ENCODE data around the gene KRTAP20-2. TPM values are rescaled to one million over a fixed set of nuclear protein-coding genes. Genes with fewer than 3 reads are reported as not detected.

KRTAP20-2 gene
- total and polyA plus RNA-seq, 2 donors (not counting 1 experiment from before 2014, with no cell fraction given): not detected

DNA sequence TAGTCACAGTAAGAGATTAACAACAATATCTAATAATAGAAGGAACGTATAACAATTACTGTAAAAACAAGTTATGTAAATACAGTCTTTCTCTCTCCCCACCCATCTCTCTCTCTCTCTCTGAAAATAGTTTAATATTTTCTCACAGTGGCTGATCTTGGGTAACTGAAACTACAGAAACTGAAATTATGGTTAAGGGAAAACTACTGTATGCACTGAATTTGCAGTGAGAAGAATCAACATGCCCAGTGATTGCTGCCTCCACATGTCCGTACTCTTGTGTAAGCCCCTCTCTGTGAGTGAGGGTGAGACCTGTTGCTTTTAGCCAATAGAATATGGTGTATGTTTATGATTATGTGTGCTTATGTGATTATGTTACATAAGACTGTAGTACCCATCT is 22.9 kb upstream of the KRTAP20-2 start:
- Histone ChIP-seq H3K9me3 (ENCODE audit: control extremely low read depth in 1 of 3, control insufficient read depth in 2 of 3, insufficient read depth in 1 of 3, low read length in 2 of 3) (peaks cover 0 to 3% (median 0%) of the 10 kb centered on the region in 3 donors), H3K79me2 (ENCODE audit: control insufficient read depth, insufficient read depth, low read length) (no peaks in the 10 kb centered on the region), H3K36me3 (replicated peaks in 1 of 2; ENCODE audit: control extremely low read depth in 1 of 2, control insufficient read depth in 1 of 2, extremely low read depth in 1 of 2, insufficient read depth in 2 of 2, low read length in 1 of 2) (no peaks in the 10 kb centered on the region), H3K27ac (ENCODE audit: low read length in 2 of 2) (no peak overlapping the region), H2AFZ (ENCODE audit: insufficient read depth, low read depth, low read length, poor library complexity, severe bottlenecking) (no peak overlapping the region), H3K9ac (ENCODE audit: low read length) (no peak overlapping the region), H4K20me1 (ENCODE audit: control insufficient read depth, insufficient read depth, low read length, poor library complexity, severe bottlenecking) (no peaks in the 10 kb centered on the region), H3K4me2 (replicated peaks; ENCODE audit: low read depth, low read length, poor library complexity, severe bottlenecking) (no peak overlapping the region), H3K4me1 (ENCODE audit: control insufficient read depth in 2 of 2, insufficient read depth in 2 of 2, low read length in 2 of 2) (no peaks in the 10 kb centered on the region), H3K4me3 (ENCODE audit: control extremely low read depth in 1 of 5, extremely low read depth in 1 of 5, insufficient read depth in 1 of 5, low read depth in 2 of 5, low read length in 4 of 5) (no peak overlapping the region), H3K27me3 (replicated peaks in 1 of 4; ENCODE audit: control extremely low read depth in 1 of 4, control insufficient read depth in 3 of 4, insufficient read depth in 4 of 4, low read length in 3 of 4) (no peaks in the 10 kb centered on the region)
- no peak for DNase-seq
- 88% methylated on average over 1 of the region's 2 CpGs for WGBS (ENCODE audit: insufficient coverage)
- Mint-ChIP-seq H3K4me3 (no peak overlapping the region), H3K9me3 (ENCODE audit: insufficient read depth) (peaks cover 9% of the 10 kb centered on the region), H3K4me1 (no peaks in the 10 kb centered on the region), H3K27ac (no peak overlapping the region), H3K27me3 (no peaks in the 10 kb centered on the region)
- intact Hi-C loops (cut with micrococcal nuclease): no loop called here
- TF ChIP-seq, protein P1, sequence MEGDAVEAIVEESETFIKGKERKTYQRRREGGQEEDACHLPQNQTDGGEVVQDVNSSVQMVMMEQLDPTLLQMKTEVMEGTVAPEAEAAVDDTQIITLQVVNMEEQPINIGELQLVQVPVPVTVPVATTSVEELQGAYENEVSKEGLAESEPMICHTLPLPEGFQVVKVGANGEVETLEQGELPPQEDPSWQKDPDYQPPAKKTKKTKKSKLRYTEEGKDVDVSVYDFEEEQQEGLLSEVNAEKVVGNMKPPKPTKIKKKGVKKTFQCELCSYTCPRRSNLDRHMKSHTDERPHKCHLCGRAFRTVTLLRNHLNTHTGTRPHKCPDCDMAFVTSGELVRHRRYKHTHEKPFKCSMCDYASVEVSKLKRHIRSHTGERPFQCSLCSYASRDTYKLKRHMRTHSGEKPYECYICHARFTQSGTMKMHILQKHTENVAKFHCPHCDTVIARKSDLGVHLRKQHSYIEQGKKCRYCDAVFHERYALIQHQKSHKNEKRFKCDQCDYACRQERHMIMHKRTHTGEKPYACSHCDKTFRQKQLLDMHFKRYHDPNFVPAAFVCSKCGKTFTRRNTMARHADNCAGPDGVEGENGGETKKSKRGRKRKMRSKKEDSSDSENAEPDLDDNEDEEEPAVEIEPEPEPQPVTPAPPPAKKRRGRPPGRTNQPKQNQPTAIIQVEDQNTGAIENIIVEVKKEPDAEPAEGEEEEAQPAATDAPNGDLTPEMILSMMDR (IDR thresholded peaks at IDR 0.05): no peak
- TF ChIP-seq EZH2 (IDR thresholded peaks at IDR 0.05; ENCODE audit: borderline replicate concordance, insufficient read depth, low read depth, low read length, poor library complexity, severe bottlenecking): no peak
- ChIA-PET CTCF (no interaction called here), POLR2A (no interaction called here)
- ATAC-seq (ENCODE audit: low read depth): no peak

- H3K79me2 ChIP-seq (ENCODE audit: control insufficient read depth, insufficient read depth, low read length): no peaks in the 10 kb centered on the region
- 75% methylated on average over 2 of the region's 2 CpGs for WGBS (ENCODE audit: insufficient coverage)
- H3K9ac ChIP-seq (ENCODE audit: low read length): no peak within 1 kb of the TSS
- no peaks in the 10 kb centered on the region for H3K4me1 ChIP-seq (ENCODE audit: control insufficient read depth in 2 of 2, insufficient read depth in 2 of 2, low read length in 2 of 2)
- no peak within 1 kb of the TSS for H3K4me2 ChIP-seq (replicated peaks; ENCODE audit: low read depth, low read length, poor library complexity, severe bottlenecking)
- H4K20me1 ChIP-seq (ENCODE audit: control insufficient read depth, insufficient read depth, low read length, poor library complexity, severe bottlenecking): no peaks in the 10 kb centered on the region
- no peaks in the 10 kb centered on the region for H3K36me3 ChIP-seq (replicated peaks in 1 of 2; ENCODE audit: control extremely low read depth in 1 of 2, control insufficient read depth in 1 of 2, extremely low read depth in 1 of 2, insufficient read depth in 2 of 2, low read length in 1 of 2)
- TF ChIP-seq, protein P1 (IDR thresholded peaks at IDR 0.05): no peak
- no peak for TF ChIP-seq EZH2 (IDR thresholded peaks at IDR 0.05; ENCODE audit: borderline replicate concordance, insufficient read depth, low read depth, low read length, poor library complexity, severe bottlenecking)
- H2AFZ ChIP-seq (ENCODE audit: insufficient read depth, low read depth, low read length, poor library complexity, severe bottlenecking): no peak within 1 kb of the TSS
- Mint-ChIP-seq H3K27me3 (no peaks in the 10 kb centered on the region), H3K9me3 (ENCODE audit: insufficient read depth) (peaks cover 9% of the 10 kb centered on the region), H3K27ac (no peak within 1 kb of the TSS), H3K4me1 (no peaks in the 10 kb centered on the region), H3K4me3 (no peak within 1 kb of the TSS)
- no peak within 1 kb of the TSS for H3K4me3 ChIP-seq (ENCODE audit: control extremely low read depth in 1 of 5, extremely low read depth in 1 of 5, insufficient read depth in 1 of 5, low read depth in 2 of 5, low read length in 4 of 5)
- ChIA-PET CTCF (no interaction called here), POLR2A (no interaction called here)
- peaks cover 0 to 3% (median 0%) of the 10 kb centered on the region in 3 donors for H3K9me3 ChIP-seq (ENCODE audit: control extremely low read depth in 1 of 3, control insufficient read depth in 2 of 3, insufficient read depth in 1 of 3, low read length in 2 of 3)
- no peaks in the 10 kb centered on the region for H3K27me3 ChIP-seq (replicated peaks in 1 of 4; ENCODE audit: control extremely low read depth in 1 of 4, control insufficient read depth in 3 of 4, insufficient read depth in 4 of 4, low read length in 3 of 4)
- H3K27ac ChIP-seq (ENCODE audit: low read length in 2 of 2): no peak within 1 kb of the TSS
- DNase-seq (no peak), ATAC-seq (ENCODE audit: low read depth) (no peak)
- intact Hi-C loops (cut with micrococcal nuclease): no loop called here
Measured at GRCh38 chr21:30613836-30614235, 21.2 kb upstream of the KRTAP20-2 start, which contains the start of gene KRTAP6-1. TSS of gene KRTAP6-1 (minus strand) at chr21:30613930. CDS start at chr21:30613904, 26 bp downstream.
